HepG2 (cell line): ENCODE results near the gene FITM1. TPM values are rescaled to one million over a fixed set of nuclear protein-coding genes. Genes with fewer than 3 reads are reported as not detected.

Source experiments
- ATAD3A ChIP-seq: sonication (generic); formaldehyde crosslinking; IDR thresholded peaks from 2 replicates; pipeline ENCODE4 v1.4.0; 2020; ENCODE audit warnings: missing genetic modification reagents
- EP300 ChIP-seq, 3 experiments: sonication (generic) in 1 of 3; formaldehyde crosslinking in 1 of 3; IDR thresholded peaks; 2 replicates each; pipeline versions ENCODE4 v1.5.1 to v1.6.1; 2011 to 2020; ENCODE audit warnings: low read depth in 2 of 3, low read length in 2 of 3, borderline replicate concordance in 1 of 3, improper control_type of control experiment in 1 of 3, mild to moderate bottlenecking in 1 of 3, missing genetic modification reagents in 1 of 3, moderate library complexity in 1 of 3
- ERF ChIP-seq: IDR thresholded peaks from 2 replicates; pipeline ENCODE4 v1.6.1; 2018; ENCODE audit warnings: missing biosample characterization, missing genetic modification reagents
- HES4 ChIP-seq: sonication (generic); formaldehyde crosslinking; IDR thresholded peaks from 2 replicates; pipeline ENCODE4 v1.9.0; 2021; ENCODE audit warnings: mild to moderate bottlenecking, missing genetic modification reagents, borderline replicate concordance
- HNF4G ChIP-seq, 2 experiments: sonication (generic) in 1 of 2; formaldehyde crosslinking in 1 of 2; IDR thresholded peaks; 2 replicates each; pipeline versions ENCODE4 v1.4.0 to v1.6.1; 2011 to 2020; ENCODE audit warnings: borderline replicate concordance in 2 of 2, low read depth in 2 of 2, mild to moderate bottlenecking in 2 of 2, low read length in 1 of 2, missing genetic modification reagents in 1 of 2, moderate library complexity in 1 of 2
- TRIM22 ChIP-seq: fragments of 450-650 bp; IDR thresholded peaks from 2 replicates; pipeline ENCODE4 v1.6.1; 2017
- ZBTB33 ChIP-seq: sonication (generic); formaldehyde crosslinking; IDR thresholded peaks from 2 replicates; pipeline ENCODE4 v1.4.0; 2020; ENCODE audit warnings: missing genetic modification reagents
- ZNF382 ChIP-seq: sonication (generic); formaldehyde crosslinking; IDR thresholded peaks from 2 replicates; pipeline ENCODE4 v1.5.0; 2020; ENCODE audit warnings: missing genetic modification reagents, mild to moderate bottlenecking, borderline replicate concordance
- ZNF407 ChIP-seq: sonication (generic); formaldehyde crosslinking; IDR thresholded peaks from one replicate; pipeline ENCODE4 v1.5.1; 2020; ENCODE audit warnings: mild to moderate bottlenecking, missing genetic modification reagents; ENCODE audit errors: not compliant biosample characterization
- ZSCAN20 ChIP-seq: sonication (generic); formaldehyde crosslinking; IDR thresholded peaks from 2 replicates; pipeline ENCODE4 v1.4.0; 2020; ENCODE audit warnings: missing genetic modification reagents, mild to moderate bottlenecking, borderline replicate concordance
- polyA plus RNA-seq, 8 experiments: library from polyadenylated mRNA; depleted of rRNA in 3 of 8; stranded (reverse) in 7 of 8; unstranded in 1 of 8; fragments of >200 nt; fragmentation: Illumina TruSeq in 4 of 8; extraction: Trizol in 4 of 8; gene quantifications; 2 replicates each; pipeline versions ENCODE4 v1.2.1 to v1.2.3, GENCODE V29; 2011 to 2016; ENCODE audit warnings: low read depth in 4 of 8, missing spikeins in 1 of 8, mixed read lengths in 1 of 8; ENCODE audit not compliant: insufficient read depth in 1 of 8
- total RNA-seq, 5 experiments: library from RNA; depleted of rRNA; stranded (reverse); fragments of >200 nt; fragmentation: Illumina TruSeq; extraction: Trizol; gene quantifications; 2 replicates each; pipeline ENCODE4 v1.2.3, GENCODE V29; 2016; ENCODE audit warnings: low read depth in 1 of 5
- TF ChIP-seq, protein P1 (sequence below): sonication (generic); formaldehyde crosslinking; IDR thresholded peaks from 2 replicates; pipeline ENCODE4 v1.4.0; 2020; ENCODE audit warnings: missing genetic modification reagents

The FITM1 gene
- total and polyA plus RNA-seq, 2 of the 13 experiments (the other 11 are each of a cell fraction or from before 2014, with no cell fraction given), result 2.7 to 5.8 TPM

DNA sequence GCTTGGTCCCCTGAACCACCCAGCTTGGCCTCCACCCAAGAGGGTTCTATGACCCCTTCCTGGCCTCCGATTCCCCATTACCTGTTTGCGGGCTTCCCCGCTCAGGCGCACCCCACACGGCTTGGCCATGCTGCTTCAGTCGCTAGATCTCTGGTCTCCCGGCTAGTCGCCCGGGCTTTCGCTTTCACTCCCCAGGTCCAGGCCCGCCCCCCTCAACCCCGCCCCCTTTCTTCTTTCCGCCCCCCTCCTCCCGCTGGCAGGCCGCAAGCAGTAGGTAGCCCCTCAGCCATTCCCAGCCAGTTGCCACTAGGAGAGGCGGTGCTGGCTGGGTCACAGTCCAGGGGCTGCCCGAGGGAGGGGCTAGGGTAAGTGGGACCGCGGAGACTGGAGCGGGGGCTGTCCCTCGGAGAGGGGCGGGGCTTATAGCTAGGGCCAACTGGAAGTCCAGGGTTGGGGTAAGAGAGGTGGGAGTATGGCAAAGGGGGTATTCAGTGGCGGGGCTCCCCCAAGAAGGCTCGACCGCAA, 16.1 kb downstream of the FITM1 start, which contains the start of gene PSME2 (continued):
- TF ChIP-seq ZBTB33 (CRISPR knock-in tag) (peak; percentile 25; the same call in 1 of the 2 replicates), ZNF382 (CRISPR knock-in tag) (no peak), ZNF407 (CRISPR knock-in tag) (peak; percentile 79), HES4 (no peak), ZSCAN20 (CRISPR knock-in tag) (peak; percentile 83; the same call in 1 of the 2 replicates), ERF (peak; percentile 88; the same call in 1 of the 2 replicates), EP300 (IDR thresholded peaks at IDR 0.05; ENCODE audit: low read depth in 2 of 2, low read length in 2 of 2) (peak in 1 of 2 experiments; percentile 35; a peak in 1 of 4 replicates), EP300 (CRISPR knock-in tag; IDR thresholded peaks at IDR 0.05; ENCODE audit: borderline replicate concordance) (no peak), TRIM22 (no peak), HNF4G (IDR thresholded peaks at IDR 0.05; ENCODE audit: borderline replicate concordance, low read depth, low read length) (peak; percentile 72; the same call in 1 of the 2 replicates), HNF4G (CRISPR knock-in tag; IDR thresholded peaks at IDR 0.05; ENCODE audit: borderline replicate concordance, low read depth) (peak; percentile 67; the same call in 1 of the 2 replicates), ATAD3A (CRISPR knock-in tag) (no peak)
- TF ChIP-seq, protein P1, sequence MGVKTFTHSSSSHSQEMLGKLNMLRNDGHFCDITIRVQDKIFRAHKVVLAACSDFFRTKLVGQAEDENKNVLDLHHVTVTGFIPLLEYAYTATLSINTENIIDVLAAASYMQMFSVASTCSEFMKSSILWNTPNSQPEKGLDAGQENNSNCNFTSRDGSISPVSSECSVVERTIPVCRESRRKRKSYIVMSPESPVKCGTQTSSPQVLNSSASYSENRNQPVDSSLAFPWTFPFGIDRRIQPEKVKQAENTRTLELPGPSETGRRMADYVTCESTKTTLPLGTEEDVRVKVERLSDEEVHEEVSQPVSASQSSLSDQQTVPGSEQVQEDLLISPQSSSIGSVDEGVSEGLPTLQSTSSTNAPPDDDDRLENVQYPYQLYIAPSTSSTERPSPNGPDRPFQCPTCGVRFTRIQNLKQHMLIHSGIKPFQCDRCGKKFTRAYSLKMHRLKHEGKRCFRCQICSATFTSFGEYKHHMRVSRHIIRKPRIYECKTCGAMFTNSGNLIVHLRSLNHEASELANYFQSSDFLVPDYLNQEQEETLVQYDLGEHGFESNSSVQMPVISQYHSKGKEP, result no peak
